Measurements from ENCODE around the gene PRKCH. TPM values are rescaled to one million over a fixed set of nuclear protein-coding genes. Genes with fewer than 3 reads are reported as not detected.

PRKCH gene
- total RNA-seq, 1 experiment from 2014 or later: 22.3 TPM

DNA sequence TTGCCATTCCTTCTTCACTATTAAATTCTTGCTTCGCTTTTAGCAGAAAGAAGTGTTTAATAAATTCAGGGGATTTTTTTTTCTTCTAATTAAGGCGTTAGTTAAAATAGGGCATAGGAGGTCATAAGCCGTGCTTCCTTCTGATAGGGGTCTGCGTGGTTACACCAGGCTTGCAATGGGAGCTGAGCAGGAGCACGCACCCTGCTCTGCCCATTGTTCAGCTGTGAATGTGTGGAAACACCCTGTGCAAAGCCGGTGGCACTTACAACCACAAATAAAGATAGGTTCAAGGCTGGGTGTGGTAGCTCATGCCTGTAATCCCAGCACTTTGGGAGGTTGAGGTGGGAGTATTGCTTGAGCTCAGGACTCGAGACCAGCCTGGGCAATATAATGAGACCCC is 162.1 kb downstream of the PRKCH start:
- intact Hi-C loops (cut with micrococcal nuclease; ENCODE audit: unreplicated experiment): no loop called here
- peaks cover 64% of the 10 kb centered on the region for H3K4me1 Mint-ChIP-seq (ENCODE audit: low read depth, unreplicated experiment)
- no peaks in the 10 kb centered on the region for H3K9me3 Mint-ChIP-seq (ENCODE audit: low read depth, unreplicated experiment)
- CTCF ChIA-PET: no interaction called here
- H3K36me3 Mint-ChIP-seq (ENCODE audit: insufficient read depth, unreplicated experiment): peaks cover 14% of the 10 kb centered on the region
- TF ChIP-seq, protein P1, sequence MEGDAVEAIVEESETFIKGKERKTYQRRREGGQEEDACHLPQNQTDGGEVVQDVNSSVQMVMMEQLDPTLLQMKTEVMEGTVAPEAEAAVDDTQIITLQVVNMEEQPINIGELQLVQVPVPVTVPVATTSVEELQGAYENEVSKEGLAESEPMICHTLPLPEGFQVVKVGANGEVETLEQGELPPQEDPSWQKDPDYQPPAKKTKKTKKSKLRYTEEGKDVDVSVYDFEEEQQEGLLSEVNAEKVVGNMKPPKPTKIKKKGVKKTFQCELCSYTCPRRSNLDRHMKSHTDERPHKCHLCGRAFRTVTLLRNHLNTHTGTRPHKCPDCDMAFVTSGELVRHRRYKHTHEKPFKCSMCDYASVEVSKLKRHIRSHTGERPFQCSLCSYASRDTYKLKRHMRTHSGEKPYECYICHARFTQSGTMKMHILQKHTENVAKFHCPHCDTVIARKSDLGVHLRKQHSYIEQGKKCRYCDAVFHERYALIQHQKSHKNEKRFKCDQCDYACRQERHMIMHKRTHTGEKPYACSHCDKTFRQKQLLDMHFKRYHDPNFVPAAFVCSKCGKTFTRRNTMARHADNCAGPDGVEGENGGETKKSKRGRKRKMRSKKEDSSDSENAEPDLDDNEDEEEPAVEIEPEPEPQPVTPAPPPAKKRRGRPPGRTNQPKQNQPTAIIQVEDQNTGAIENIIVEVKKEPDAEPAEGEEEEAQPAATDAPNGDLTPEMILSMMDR (IDR thresholded peaks at IDR 0.05; ENCODE audit: unreplicated experiment): no peak
- no peak overlapping the region for H3K4me3 Mint-ChIP-seq (ENCODE audit: low read depth, unreplicated experiment)
- no peak overlapping the region for H3K27ac Mint-ChIP-seq (ENCODE audit: unreplicated experiment)
- BruUV-seq (replicated peaks): no TSS peak
- H3K27me3 Mint-ChIP-seq (ENCODE audit: unreplicated experiment): no peaks in the 10 kb centered on the region
- DNase-seq: no peak

DNA sequence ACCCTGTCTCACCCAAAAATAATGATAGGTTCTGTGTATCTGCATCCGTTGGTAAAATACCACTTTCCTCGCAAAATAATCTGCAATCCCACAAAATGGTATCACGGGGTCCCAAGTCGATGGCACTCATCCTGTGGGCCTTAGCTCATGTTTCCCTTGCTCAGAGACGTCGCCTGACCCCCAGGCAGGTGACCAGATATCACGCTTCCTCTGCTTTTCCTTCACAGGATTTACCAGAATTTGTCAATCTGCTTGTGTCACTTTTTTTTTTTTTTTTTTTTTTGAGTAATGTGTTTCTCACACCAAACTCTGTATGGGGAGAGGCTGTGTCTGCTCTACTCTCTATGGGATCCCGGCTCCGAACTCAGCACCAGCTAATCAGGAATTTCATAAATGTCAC is 162.7 kb downstream of the PRKCH start:
- H3K27me3 Mint-ChIP-seq (ENCODE audit: unreplicated experiment): no peaks in the 10 kb centered on the region
- no TSS peak for BruUV-seq (replicated peaks)
- no peaks in the 10 kb centered on the region for H3K9me3 Mint-ChIP-seq (ENCODE audit: low read depth, unreplicated experiment)
- intact Hi-C loops (cut with micrococcal nuclease; ENCODE audit: unreplicated experiment): no loop called here
- CTCF ChIA-PET: no interaction called here
- H3K4me1 Mint-ChIP-seq (ENCODE audit: low read depth, unreplicated experiment): peaks cover 58% of the 10 kb centered on the region
- H3K36me3 Mint-ChIP-seq (ENCODE audit: insufficient read depth, unreplicated experiment): peaks cover 12% of the 10 kb centered on the region
- TF ChIP-seq, protein P1 (IDR thresholded peaks at IDR 0.05; ENCODE audit: unreplicated experiment): no peak
- H3K4me3 Mint-ChIP-seq (ENCODE audit: low read depth, unreplicated experiment): no peak overlapping the region
- no peak for DNase-seq
- no peak overlapping the region for H3K27ac Mint-ChIP-seq (ENCODE audit: unreplicated experiment)

DNA sequence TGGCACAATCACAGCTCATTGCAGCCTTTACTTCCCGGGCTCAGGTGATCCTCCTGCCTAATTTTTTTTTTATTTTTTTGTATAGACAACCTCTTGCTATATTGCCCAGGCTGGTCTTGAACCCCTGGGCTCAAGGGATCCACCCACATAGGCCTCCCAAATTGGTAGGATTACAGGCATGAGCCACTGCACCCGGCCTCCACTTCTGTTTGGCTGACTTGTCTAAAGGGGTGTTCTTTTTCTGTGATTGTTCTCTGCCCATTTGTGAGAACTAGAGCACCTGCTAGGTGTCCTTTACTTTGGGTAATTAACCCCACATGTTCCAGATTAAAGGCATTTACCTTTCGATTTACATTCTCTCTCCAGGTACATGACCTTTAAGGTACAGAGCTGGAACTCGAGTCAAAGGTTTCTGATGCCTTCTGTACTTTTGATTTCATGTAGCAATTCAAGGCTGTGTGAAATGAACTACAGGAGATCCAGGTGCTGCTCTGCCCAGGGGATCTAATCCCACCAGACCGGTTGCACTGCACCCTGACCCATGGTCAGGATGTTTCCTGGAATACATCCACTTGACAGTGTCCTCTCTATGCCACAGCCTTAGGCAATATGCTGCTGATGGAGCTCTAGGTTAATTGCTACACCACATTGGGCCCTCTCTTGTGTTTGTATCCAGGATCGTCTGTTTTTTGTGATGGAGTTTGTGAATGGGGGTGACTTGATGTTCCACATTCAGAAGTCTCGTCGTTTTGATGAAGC is 163.6 kb downstream of the PRKCH start:
- Mint-ChIP-seq H3K27ac (ENCODE audit: unreplicated experiment) (peak overlapping the region; percentile 36), H3K4me3 (ENCODE audit: low read depth, unreplicated experiment) (no peak overlapping the region), H3K9me3 (ENCODE audit: low read depth, unreplicated experiment) (no peaks in the 10 kb centered on the region), H3K4me1 (ENCODE audit: low read depth, unreplicated experiment) (peaks cover 49% of the 10 kb centered on the region), H3K27me3 (ENCODE audit: unreplicated experiment) (no peaks in the 10 kb centered on the region), H3K36me3 (ENCODE audit: insufficient read depth, unreplicated experiment) (peaks cover 6% of the 10 kb centered on the region)
- no TSS peak for BruUV-seq (replicated peaks)
- DNase-seq: no peak
- intact Hi-C loops (cut with micrococcal nuclease; ENCODE audit: unreplicated experiment): no loop called here
- CTCF ChIA-PET: no interaction called here
- TF ChIP-seq, protein P1 (IDR thresholded peaks at IDR 0.05; ENCODE audit: unreplicated experiment): no peak

GRCh38 chr14:61485661-61486060 is 164.3 kb downstream of the PRKCH start:
- intact Hi-C loops (cut with micrococcal nuclease; ENCODE audit: unreplicated experiment): no loop called here
- TF ChIP-seq, protein P1 (IDR thresholded peaks at IDR 0.05; ENCODE audit: unreplicated experiment): no peak
- DNase-seq: no peak
- H3K9me3 Mint-ChIP-seq (ENCODE audit: low read depth, unreplicated experiment): no peaks in the 10 kb centered on the region
- H3K27me3 Mint-ChIP-seq (ENCODE audit: unreplicated experiment): no peaks in the 10 kb centered on the region
- peak overlapping the region; percentile 36 for H3K27ac Mint-ChIP-seq (ENCODE audit: unreplicated experiment)
- peaks cover 42% of the 10 kb centered on the region for H3K4me1 Mint-ChIP-seq (ENCODE audit: low read depth, unreplicated experiment)
- no TSS peak for BruUV-seq (replicated peaks)
- H3K4me3 Mint-ChIP-seq (ENCODE audit: low read depth, unreplicated experiment): no peak overlapping the region
- CTCF ChIA-PET: no interaction called here
- peaks cover 6% of the 10 kb centered on the region for H3K36me3 Mint-ChIP-seq (ENCODE audit: insufficient read depth, unreplicated experiment)
